ENCODE results near the gene IPO4.

The IPO4 gene

GRCh38 chr14:24160850-24161804, 27.5 kb downstream of the IPO4 start, which contains the start of gene IRF9:
Gene IRF9 (plus strand): TSS chr14:24161265. CDS start chr14:24162145, 880 bp downstream.
- peak within 1 kb of the TSS; percentile 74 for H3K4me3 ChIP-seq (ENCODE audit: low read length)
- H3K4me2 ChIP-seq (ENCODE audit: low read length) = peak within 1 kb of the TSS; percentile 86
- no peaks in the 10 kb centered on the region for H3F3A ChIP-seq (ENCODE audit: control insufficient read depth, insufficient read depth)
- H3K4me1 ChIP-seq (ENCODE audit: control insufficient read depth, low read length) = peaks cover 17% of the 10 kb centered on the region
- peaks cover 7% of the 10 kb centered on the region for H3K79me2 ChIP-seq (ENCODE audit: control insufficient read depth, low read length)
- H4K20me1 ChIP-seq (ENCODE audit: control insufficient read depth, insufficient read depth, low read depth, low read length) = no peaks in the 10 kb centered on the region
- peak within 1 kb of the TSS; percentile 65 for H3K27ac ChIP-seq (ENCODE audit: low read depth, low read length)
- TF ChIP-seq CTCF (IDR thresholded peaks at IDR 0.05; ENCODE audit: low read depth, low read length, poor library complexity, severe bottlenecking) (peak; percentile 97), EZH2phosphoT487 (IDR thresholded peaks at IDR 0.05; ENCODE audit: borderline replicate concordance, low read length) (no peak)
- H3K9me2 ChIP-seq (replicated peaks; ENCODE audit: control insufficient read depth, low read length) = no peaks in the 10 kb centered on the region
- H3K27me3 ChIP-seq (ENCODE audit: control insufficient read depth, low read length) = no peaks in the 10 kb centered on the region
- peaks cover 62% of the 10 kb centered on the region for H3K36me3 ChIP-seq (ENCODE audit: control insufficient read depth, low read length)
- H3K9me3 ChIP-seq (ENCODE audit: control insufficient read depth, insufficient read depth, low read length) = no peaks in the 10 kb centered on the region

GRCh38 chr14:24160499-24160849, 28.1 kb downstream of the IPO4 start:
- peaks cover 61% of the 10 kb centered on the region for H3K36me3 ChIP-seq (ENCODE audit: control insufficient read depth, low read length)
- peak overlapping the region; percentile 86; the same call in 1 of the 2 replicates for H3K4me2 ChIP-seq (ENCODE audit: low read length)
- peaks cover 17% of the 10 kb centered on the region for H3K4me1 ChIP-seq (ENCODE audit: control insufficient read depth, low read length)

GRCh38 chr14:24159777-24160498, 28.7 kb downstream of the IPO4 start:
- H3K4me3 ChIP-seq (ENCODE audit: low read length) = no peak overlapping the region
- no peaks in the 10 kb centered on the region for H3K27me3 ChIP-seq (ENCODE audit: control insufficient read depth, low read length)
- peaks cover 7% of the 10 kb centered on the region for H3K79me2 ChIP-seq (ENCODE audit: control insufficient read depth, low read length)
- H3K36me3 ChIP-seq (ENCODE audit: control insufficient read depth, low read length) = peaks cover 61% of the 10 kb centered on the region
- TF ChIP-seq CTCF (IDR thresholded peaks at IDR 0.05; ENCODE audit: low read depth, low read length, poor library complexity, severe bottlenecking) (no peak), EZH2phosphoT487 (IDR thresholded peaks at IDR 0.05; ENCODE audit: borderline replicate concordance, low read length) (no peak)
- no peak overlapping the region for H3K27ac ChIP-seq (ENCODE audit: low read depth, low read length)
- no peak overlapping the region for H3K4me2 ChIP-seq (ENCODE audit: low read length)
- H3K4me1 ChIP-seq (ENCODE audit: control insufficient read depth, low read length) = peaks cover 17% of the 10 kb centered on the region
- no peaks in the 10 kb centered on the region for H3F3A ChIP-seq (ENCODE audit: control insufficient read depth, insufficient read depth)
- H3K9me2 ChIP-seq (replicated peaks; ENCODE audit: control insufficient read depth, low read length) = no peaks in the 10 kb centered on the region
- no peaks in the 10 kb centered on the region for H4K20me1 ChIP-seq (ENCODE audit: control insufficient read depth, insufficient read depth, low read depth, low read length)
- H3K9me3 ChIP-seq (ENCODE audit: control insufficient read depth, insufficient read depth, low read length) = no peaks in the 10 kb centered on the region

More at GRCh38 chr14:24160499-24160849, 28.1 kb downstream of the IPO4 start:
- Histone ChIP-seq H4K20me1 (ENCODE audit: control insufficient read depth, insufficient read depth, low read depth, low read length) (no peaks in the 10 kb centered on the region), H3K27ac (ENCODE audit: low read depth, low read length) (no peak overlapping the region), H3K9me3 (ENCODE audit: control insufficient read depth, insufficient read depth, low read length) (no peaks in the 10 kb centered on the region), H3K79me2 (ENCODE audit: control insufficient read depth, low read length) (peaks cover 7% of the 10 kb centered on the region), H3F3A (ENCODE audit: control insufficient read depth, insufficient read depth) (no peaks in the 10 kb centered on the region), H3K9me2 (replicated peaks; ENCODE audit: control insufficient read depth, low read length) (no peaks in the 10 kb centered on the region), H3K27me3 (ENCODE audit: control insufficient read depth, low read length) (no peaks in the 10 kb centered on the region), H3K4me3 (ENCODE audit: low read length) (no peak overlapping the region)
- no peak for TF ChIP-seq EZH2phosphoT487 (IDR thresholded peaks at IDR 0.05; ENCODE audit: borderline replicate concordance, low read length)
- no peak for TF ChIP-seq CTCF (IDR thresholded peaks at IDR 0.05; ENCODE audit: low read depth, low read length, poor library complexity, severe bottlenecking)

All from DOHH2 (cell line).